IMR-90 (cell line): ENCODE measurements around the gene ZNF841.
"Not testable (repeated sequence)": the region's sequence is repeated elsewhere in the genome, so short reads cannot be mapped to it uniquely, and the experiment has no call there.

ENCODE experiments used
- CEBPB ChIP-seq: IDR thresholded peaks from 2 replicates; pipeline ENCODE4 v1.6.1; 2012; ENCODE audit warnings: low read depth, low read length, improper control_type of control experiment
- CTCF ChIP-seq: conservative IDR thresholded peaks from 2 replicates; pipeline ENCODE4 v1.5.1; 2012; ENCODE audit warnings: mild to moderate bottlenecking, low read depth, low read length, improper control_type of control experiment
- ELK1 ChIP-seq: fragments of 150-350 bp; IDR thresholded peaks from 2 replicates; pipeline ENCODE4 v1.6.1; 2016; ENCODE audit warnings: low read depth, mild to moderate bottlenecking, low read length, moderate library complexity, borderline replicate concordance
- MAZ ChIP-seq: IDR thresholded peaks from 2 replicates; pipeline ENCODE4 v1.6.1; 2012; ENCODE audit warnings: low read depth, mild to moderate bottlenecking, low read length, improper control_type of control experiment, moderate library complexity, borderline replicate concordance
- POLR2A ChIP-seq: IDR thresholded peaks from 2 replicates; pipeline ENCODE4 v1.6.1; 2012; ENCODE audit warnings: mild to moderate bottlenecking, low read depth, low read length
- RAD21 ChIP-seq: IDR thresholded peaks from 2 replicates; pipeline ENCODE4 v1.6.1; 2012; ENCODE audit warnings: low read length, improper control_type of control experiment
- SMC3 ChIP-seq: fragments of 150-350 bp; IDR thresholded peaks from 2 replicates; pipeline ENCODE4 v1.6.1; 2016; ENCODE audit warnings: low read depth, mild to moderate bottlenecking, antibody characterized with exemption, low read length, moderate library complexity

GRCh38 chr19:52051736-52052135, 43.8 kb downstream of the ZNF841 start:
- not testable (repeated sequence) for TF ChIP-seq ELK1, CTCF, SMC3, POLR2A, CEBPB, RAD21, MAZ
